Thymus (tissue), 11 donors: ENCODE data around the gene ANKS1B. TPM values are rescaled to one million over a fixed set of nuclear protein-coding genes. Genes with fewer than 3 reads are reported as not detected.

ENCODE experiments used
- DNase-seq, 9 donors: peaks; one replicate each; pipeline ENCODE4 v3.0.0-alpha.2; 2013; ENCODE audit warnings: low spot score in 9 of 9, low read depth in 6 of 9, missing footprints in 1 of 9
- H3K27ac ChIP-seq, 2 donors: one replicate each; pipeline ENCODE4 v1.5.1; 2013; ENCODE audit warnings: control low read depth in 1 of 2, low read depth in 1 of 2, low read length in 1 of 2, mild to moderate bottlenecking in 1 of 2, moderate library complexity in 1 of 2
- H3K27me3 ChIP-seq, 2 donors: one replicate each; pipeline ENCODE4 v1.5.1; 2013; ENCODE audit warnings: low read length in 1 of 2; ENCODE audit not compliant: control insufficient read depth in 2 of 2, insufficient read depth in 1 of 2
- H3K36me3 ChIP-seq, 2 donors: one replicate each; pipeline ENCODE4 v1.5.1; 2013; ENCODE audit warnings: low read length in 1 of 2, mild to moderate bottlenecking in 1 of 2, moderate library complexity in 1 of 2; ENCODE audit not compliant: control insufficient read depth in 2 of 2, insufficient read depth in 2 of 2
- H3K4me1 ChIP-seq, 2 donors: one replicate each; pipeline ENCODE4 v1.5.1; 2013; ENCODE audit warnings: low read length in 2 of 2; ENCODE audit not compliant: control insufficient read depth in 2 of 2, insufficient read depth in 2 of 2
- H3K4me3 ChIP-seq, 2 donors: one replicate each; pipeline ENCODE4 v1.5.1; 2013; ENCODE audit warnings: low read length in 2 of 2, control low read depth in 1 of 2, mild to moderate bottlenecking in 1 of 2
- H3K9me3 ChIP-seq, 2 donors: one replicate each; pipeline ENCODE4 v1.5.1; 2013; ENCODE audit warnings: low read length in 1 of 2, mild to moderate bottlenecking in 1 of 2; ENCODE audit not compliant: control insufficient read depth in 2 of 2, insufficient read depth in 1 of 2
- WGBS: extraction: QIAGEN DNeasy Blood & Tissue Kit; methylation state at CpG from one replicate; pipeline ENCODE4 v1.1.7; 2013; 5-methylcytosine and 5-hydroxymethylcytosine counted together
- polyA plus RNA-seq: library from polyadenylated mRNA; stranded (reverse); fragments of 200-250 nt; gene quantifications from one replicate; pipeline ENCODE4 v1.2.3, GENCODE V29; 2013
- total RNA-seq: library from RNA; stranded (reverse); fragments of 120-200 nt; gene quantifications from one replicate; pipeline ENCODE4 v1.2.4, GENCODE V29; 2013
- donor health status: healthy.

The ANKS1B gene
- total and polyA plus RNA-seq, 2 donors: 3.5 to 4.9 TPM

DNA sequence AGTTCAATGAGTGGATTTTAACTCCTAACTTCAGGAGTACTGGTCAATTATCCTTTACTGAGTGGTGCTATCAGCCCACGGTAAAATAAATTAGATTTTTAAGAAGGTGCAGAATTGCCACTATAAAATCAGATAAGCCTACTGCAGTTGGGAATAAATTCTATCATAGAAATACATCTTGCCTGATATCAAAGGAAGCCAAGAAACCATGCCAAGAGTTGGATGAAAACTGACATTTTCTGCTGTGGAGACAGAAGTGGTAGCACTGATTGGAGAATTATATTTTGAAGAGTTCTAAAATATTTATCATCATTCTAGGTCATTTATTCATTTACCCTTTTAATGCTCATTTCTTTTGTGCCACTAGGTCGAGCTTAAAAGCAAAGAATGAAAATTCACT is 874.5 kb downstream of the ANKS1B start:
- WGBS: 73% methylated on average over 2 of the region's 2 CpGs
- Histone ChIP-seq H3K27ac (no peak overlapping the region), H3K4me1 (no peaks in the 10 kb centered on the region), H3K9me3 (no peaks in the 10 kb centered on the region), H3K4me3 (no peak overlapping the region), H3K27me3 (no peaks in the 10 kb centered on the region), H3K36me3 (no peaks in the 10 kb centered on the region)
- DNase-seq: no peak

DNA sequence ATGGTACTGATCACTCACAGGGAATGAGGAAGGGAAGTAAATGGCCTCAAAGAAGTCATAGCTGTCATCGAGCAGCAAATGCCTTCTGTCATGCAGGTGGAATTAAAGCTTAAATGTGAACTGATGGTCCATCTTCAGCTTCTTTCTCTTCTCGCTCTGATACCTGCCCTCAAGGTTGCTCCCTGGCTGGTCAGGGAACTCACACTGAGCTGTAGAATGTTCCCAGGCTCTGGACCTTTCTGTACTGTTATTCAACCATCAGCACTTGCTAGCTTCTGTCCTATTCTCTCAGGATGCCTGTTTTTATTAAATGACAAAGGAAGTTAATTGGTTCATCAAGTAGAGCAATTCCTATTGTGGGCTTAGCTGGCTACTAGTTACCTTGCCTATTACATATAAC is 875.8 kb downstream of the ANKS1B start:
- no peaks in the 10 kb centered on the region for H3K36me3 ChIP-seq
- WGBS: 91% methylated on average over 2 of the region's 2 CpGs
- no peaks in the 10 kb centered on the region for H3K27me3 ChIP-seq
- H3K4me3 ChIP-seq: no peak overlapping the region
- no peak overlapping the region for H3K27ac ChIP-seq
- H3K4me1 ChIP-seq: no peaks in the 10 kb centered on the region
- no peaks in the 10 kb centered on the region for H3K9me3 ChIP-seq
- no peak for DNase-seq

DNA sequence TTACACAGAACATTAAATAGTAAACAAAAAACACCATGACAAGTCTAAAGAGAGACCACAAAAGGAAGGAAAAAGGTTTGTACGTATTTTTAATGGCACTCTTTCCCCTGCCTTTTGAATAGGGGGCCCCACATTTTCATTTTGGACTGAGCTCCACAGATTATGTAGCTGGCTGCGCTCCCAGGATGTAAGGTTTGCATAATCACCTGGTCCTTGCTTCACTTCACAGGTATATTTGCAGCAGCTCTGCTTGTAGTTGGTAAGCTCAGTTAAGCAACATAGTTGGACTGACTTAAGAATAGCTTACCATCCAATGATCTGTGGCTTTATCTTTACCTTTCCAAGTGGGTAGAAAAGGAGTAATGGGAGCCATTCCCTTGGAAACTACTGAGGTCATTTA is 885.0 kb downstream of the ANKS1B start:
- H3K27me3 ChIP-seq: no peaks in the 10 kb centered on the region
- no peak overlapping the region for H3K4me3 ChIP-seq
- WGBS: 64% methylated on average over 2 of the region's 2 CpGs

DNA sequence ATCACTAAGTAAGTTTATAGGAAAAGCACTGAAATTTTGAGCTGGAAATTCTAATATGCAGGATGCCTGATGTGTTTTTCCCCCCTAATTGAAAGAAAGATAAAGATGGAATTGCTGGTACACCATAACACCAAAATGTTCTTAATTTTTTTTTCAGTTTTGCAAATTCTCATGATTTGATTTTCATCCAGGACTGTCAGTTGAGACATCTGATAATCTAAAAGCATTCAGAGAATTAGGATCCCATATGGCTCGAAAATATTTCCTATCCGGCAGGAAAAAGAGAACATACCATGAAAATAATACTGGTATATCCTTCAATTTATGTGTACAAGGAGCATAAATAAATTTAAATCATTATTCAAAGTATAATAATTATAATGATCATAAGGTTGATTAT is 887.6 kb downstream of the ANKS1B start:
- no peak for DNase-seq
- no peak overlapping the region for H3K4me3 ChIP-seq
- no peaks in the 10 kb centered on the region for H3K9me3 ChIP-seq
- no peaks in the 10 kb centered on the region for H3K4me1 ChIP-seq
- H3K36me3 ChIP-seq: no peaks in the 10 kb centered on the region
- no peaks in the 10 kb centered on the region for H3K27me3 ChIP-seq
- WGBS: 99% methylated on average over 2 of the region's 2 CpGs
- no peak overlapping the region for H3K27ac ChIP-seq

More for the DNA sequence above, 885.0 kb downstream of the ANKS1B start:
- Histone ChIP-seq H3K36me3 (no peaks in the 10 kb centered on the region), H3K9me3 (no peaks in the 10 kb centered on the region), H3K4me1 (no peaks in the 10 kb centered on the region), H3K27ac (no peak overlapping the region)
- DNase-seq: no peak

DNA sequence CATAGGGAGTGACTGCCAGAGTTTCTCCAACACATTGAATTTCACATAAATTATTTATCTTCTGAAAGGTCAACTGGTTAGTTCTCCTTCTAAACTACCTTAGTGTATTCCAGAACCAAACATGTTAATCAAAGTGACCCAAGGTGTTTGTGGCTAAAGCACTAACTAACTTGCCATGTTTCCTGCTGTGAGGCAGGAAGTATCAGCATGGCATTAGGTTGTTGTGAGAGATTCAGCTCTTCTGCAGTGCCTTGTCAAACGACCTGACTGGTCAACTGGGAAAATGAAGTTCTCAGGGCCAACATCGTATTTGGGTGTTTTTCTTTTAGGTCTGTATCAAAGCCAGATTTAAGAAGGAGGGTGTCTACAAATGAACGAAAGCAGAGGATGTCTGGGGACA is 891.6 kb downstream of the ANKS1B start:
- Histone ChIP-seq H3K4me3 (no peak overlapping the region), H3K36me3 (no peaks in the 10 kb centered on the region), H3K27me3 (no peaks in the 10 kb centered on the region), H3K4me1 (no peaks in the 10 kb centered on the region), H3K9me3 (no peaks in the 10 kb centered on the region), H3K27ac (no peak overlapping the region)
- no peak for DNase-seq
- 41% methylated on average over 3 of the region's 3 CpGs for WGBS

DNA sequence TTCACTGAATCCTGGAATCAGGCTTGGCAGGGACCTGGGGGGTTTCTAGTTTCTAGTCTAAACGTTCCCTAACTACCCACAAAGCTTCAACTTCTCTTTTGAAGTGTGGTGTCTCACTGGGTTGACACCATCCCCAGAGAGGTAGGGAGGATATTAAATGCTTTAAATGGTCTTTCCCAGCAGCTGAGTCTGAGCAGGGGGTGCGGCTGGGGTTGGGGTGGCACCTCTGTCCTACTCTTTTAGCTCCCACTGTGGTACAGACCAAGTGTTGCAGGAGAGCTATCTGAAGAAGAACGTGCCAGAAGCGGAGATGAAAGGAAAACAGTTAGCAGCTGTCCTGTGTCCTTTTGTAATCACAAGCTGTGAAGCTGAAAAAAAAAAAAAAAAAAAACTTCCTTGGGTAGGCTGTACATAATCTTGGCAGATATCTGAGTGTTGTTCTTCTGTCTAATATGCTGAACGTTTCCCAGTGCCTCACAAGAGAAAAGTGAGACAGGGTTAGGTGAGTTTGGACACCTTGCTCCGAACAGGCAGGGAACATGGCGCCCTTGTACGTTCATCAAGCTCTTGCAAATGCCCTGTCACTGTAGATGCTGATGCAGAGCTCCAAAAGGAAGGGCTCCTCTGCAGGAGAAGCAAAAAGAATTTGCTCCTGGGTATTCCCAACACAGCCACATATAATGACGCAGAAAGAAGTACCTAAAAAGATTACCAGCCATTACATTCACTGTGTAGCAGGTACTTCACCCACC is 892.5 kb downstream of the ANKS1B start:
- DNase-seq: no peak
- no peaks in the 10 kb centered on the region for H3K9me3 ChIP-seq
- 80% methylated on average over 9 of the region's 9 CpGs for WGBS

DNA sequence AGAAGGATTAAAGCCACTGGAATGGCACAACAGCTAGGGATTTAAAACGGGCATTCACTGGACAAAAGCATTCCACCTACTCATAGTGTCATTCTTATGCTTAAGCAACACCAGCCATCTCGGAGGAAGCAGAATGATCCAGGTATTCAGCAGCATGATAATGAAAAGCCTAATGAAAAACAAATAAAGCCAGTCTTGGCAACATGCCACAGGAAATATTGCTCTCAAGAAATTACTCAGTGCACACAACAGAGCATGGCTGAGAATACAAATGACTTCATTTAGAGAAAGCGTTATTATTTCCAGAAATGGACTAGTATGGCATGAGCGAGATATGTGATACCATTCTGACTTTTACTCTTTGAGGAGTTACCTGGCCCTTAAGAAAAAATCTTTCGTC is 897.5 kb downstream of the ANKS1B start:
- no peaks in the 10 kb centered on the region for H3K36me3 ChIP-seq
- H3K27me3 ChIP-seq: no peaks in the 10 kb centered on the region
- H3K27ac ChIP-seq: no peak overlapping the region
- H3K4me3 ChIP-seq: no peak overlapping the region
- no peak for DNase-seq
- H3K9me3 ChIP-seq: no peaks in the 10 kb centered on the region
- WGBS: 82% methylated on average over 5 of the region's 5 CpGs
- H3K4me1 ChIP-seq: no peaks in the 10 kb centered on the region

More for the DNA sequence above, 892.5 kb downstream of the ANKS1B start:
- Histone ChIP-seq H3K27me3 (no peaks in the 10 kb centered on the region), H3K4me1 (no peaks in the 10 kb centered on the region), H3K36me3 (no peaks in the 10 kb centered on the region), H3K4me3 (no peak overlapping the region), H3K27ac (no peak overlapping the region)

DNA sequence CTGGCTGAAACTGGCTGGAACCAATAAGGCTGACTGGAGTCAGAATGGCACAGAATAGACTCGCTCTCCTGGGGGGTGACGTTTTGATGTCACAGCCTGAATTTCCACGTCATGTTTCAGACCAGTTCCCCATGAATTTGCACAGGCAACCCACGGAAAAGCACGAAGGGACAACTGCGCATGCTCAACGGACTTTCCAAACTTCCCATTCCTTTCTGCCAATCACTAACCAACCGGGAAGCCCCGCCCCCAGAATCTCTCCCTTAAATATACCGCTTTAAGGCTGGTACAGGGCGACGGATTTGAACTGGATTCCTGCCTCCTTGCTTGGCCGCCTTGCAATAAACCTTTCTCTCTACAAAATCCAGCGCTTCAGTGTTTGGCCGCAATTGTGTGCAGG is 904.9 kb downstream of the ANKS1B start:
- no peak overlapping the region for H3K27ac ChIP-seq
- H3K9me3 ChIP-seq: no peaks in the 10 kb centered on the region
- H3K4me3 ChIP-seq: no peak overlapping the region
- no peak for DNase-seq
- no peaks in the 10 kb centered on the region for H3K27me3 ChIP-seq
- H3K4me1 ChIP-seq: no peaks in the 10 kb centered on the region
- H3K36me3 ChIP-seq: no peaks in the 10 kb centered on the region
- WGBS: 91% methylated on average over 15 of the region's 15 CpGs

DNA sequence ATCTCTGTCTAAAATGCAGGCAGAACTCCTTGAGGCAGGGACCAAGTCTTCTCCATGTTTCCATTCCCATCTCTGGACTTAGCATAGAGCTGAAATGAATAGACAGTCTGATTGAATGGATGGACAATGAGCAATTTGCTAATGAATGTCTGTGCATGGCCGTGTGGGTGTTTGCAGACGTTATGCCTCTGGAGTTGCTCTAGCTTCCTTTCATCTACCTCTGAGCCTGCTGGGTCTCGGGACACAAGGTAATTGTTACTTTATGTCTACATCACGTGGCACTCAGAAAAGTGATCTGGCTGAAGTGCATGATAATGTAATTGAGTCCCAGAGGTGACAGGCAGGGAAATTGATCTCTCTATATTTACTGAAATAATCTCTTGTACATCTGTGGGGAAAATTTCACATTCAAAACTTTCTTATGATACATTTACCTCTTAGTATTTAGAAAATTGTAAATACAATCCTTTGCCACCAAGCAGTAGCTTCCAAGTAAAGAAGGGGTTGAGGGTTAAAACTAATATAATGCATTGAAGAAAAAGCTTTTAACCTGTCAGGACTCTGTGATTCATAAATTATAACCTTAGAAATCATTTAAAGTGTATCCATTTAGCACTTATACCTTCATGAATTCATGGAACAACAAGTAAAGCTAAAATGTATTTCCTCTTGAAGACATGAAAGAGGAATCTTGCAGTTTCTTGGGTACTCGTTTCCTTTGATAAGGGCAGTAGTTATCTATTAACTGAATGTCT is 915.6 kb downstream of the ANKS1B start:
- 71% methylated on average over 5 of the region's 5 CpGs for WGBS
- H3K4me3 ChIP-seq: no peak overlapping the region
- H3K36me3 ChIP-seq: no peaks in the 10 kb centered on the region
- no peaks in the 10 kb centered on the region for H3K9me3 ChIP-seq
- no peaks in the 10 kb centered on the region for H3K4me1 ChIP-seq
- no peak overlapping the region for H3K27ac ChIP-seq
- DNase-seq: no peak
- H3K27me3 ChIP-seq: no peaks in the 10 kb centered on the region
